Measurements from ENCODE around the gene DDX54. TPM values are rescaled to one million over a fixed set of nuclear protein-coding genes. Genes with fewer than 3 reads are reported as not detected.
A peak's percentile ranks its signal among the peaks of the same experiment; 100 is the strongest.

DDX54 gene
- total RNA-seq, 2 donors from 2014 or later = 68.1 to 69.0 TPM

DNA sequence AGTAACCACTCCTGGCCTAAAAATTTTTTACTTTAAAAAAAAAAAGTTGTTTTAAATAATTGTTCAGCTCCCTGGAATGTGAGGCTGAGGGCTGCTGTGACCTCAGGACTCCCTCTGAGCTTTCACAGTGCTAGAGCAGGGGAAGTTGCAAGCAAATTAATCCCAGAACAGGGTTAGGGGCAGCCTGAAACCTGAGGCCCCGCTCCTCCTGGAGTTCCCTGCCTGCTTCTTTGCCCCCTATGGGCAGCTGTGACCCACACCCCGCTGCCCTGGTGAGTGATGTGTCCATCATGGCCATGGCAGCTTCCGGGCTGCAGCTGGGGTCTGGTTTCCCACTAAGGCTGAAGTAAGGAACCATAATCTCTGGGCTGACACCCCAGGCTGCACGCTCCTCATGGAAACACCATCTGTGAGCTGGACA lies 9.7 kb upstream of the DDX54 start:
- no peak overlapping the region for H3K4me3 ChIP-seq (ENCODE audit: low read length)
- no peaks in the 10 kb centered on the region for H3K4me1 ChIP-seq (ENCODE audit: control insufficient read depth, insufficient read depth, low read length)
- Mint-ChIP-seq H3K4me3 (no peak overlapping the region), H3K36me3 (ENCODE audit: low read depth) (peaks cover 22% of the 10 kb centered on the region), H3K4me1 (peaks cover 8% of the 10 kb centered on the region), H3K27ac (no peak overlapping the region), H3K9me3 (no peaks in the 10 kb centered on the region), H3K27me3 (ENCODE audit: insufficient read depth) (no peaks in the 10 kb centered on the region)
- H3K9me3 ChIP-seq (ENCODE audit: control insufficient read depth, low read length) = no peaks in the 10 kb centered on the region
- no peaks in the 10 kb centered on the region for H3K27me3 ChIP-seq (ENCODE audit: control insufficient read depth, insufficient read depth, low read length, poor library complexity, severe bottlenecking)
- no peak overlapping the region for H3K9ac ChIP-seq (ENCODE audit: extremely low read depth, low read length, poor library complexity, severe bottlenecking)
- H3K27ac ChIP-seq (ENCODE audit: low read depth, low read length) = peak overlapping the region; percentile 70
- whole genome bisulfite sequencing, 2 experiments (ENCODE audit: insufficient coverage in 1 of 2, insufficient read length in 1 of 2) = 85 to 95% methylated on average over 2 to 4 of the region's 4 CpGs
- no peak for DNase-seq
- TF ChIP-seq, protein P1, sequence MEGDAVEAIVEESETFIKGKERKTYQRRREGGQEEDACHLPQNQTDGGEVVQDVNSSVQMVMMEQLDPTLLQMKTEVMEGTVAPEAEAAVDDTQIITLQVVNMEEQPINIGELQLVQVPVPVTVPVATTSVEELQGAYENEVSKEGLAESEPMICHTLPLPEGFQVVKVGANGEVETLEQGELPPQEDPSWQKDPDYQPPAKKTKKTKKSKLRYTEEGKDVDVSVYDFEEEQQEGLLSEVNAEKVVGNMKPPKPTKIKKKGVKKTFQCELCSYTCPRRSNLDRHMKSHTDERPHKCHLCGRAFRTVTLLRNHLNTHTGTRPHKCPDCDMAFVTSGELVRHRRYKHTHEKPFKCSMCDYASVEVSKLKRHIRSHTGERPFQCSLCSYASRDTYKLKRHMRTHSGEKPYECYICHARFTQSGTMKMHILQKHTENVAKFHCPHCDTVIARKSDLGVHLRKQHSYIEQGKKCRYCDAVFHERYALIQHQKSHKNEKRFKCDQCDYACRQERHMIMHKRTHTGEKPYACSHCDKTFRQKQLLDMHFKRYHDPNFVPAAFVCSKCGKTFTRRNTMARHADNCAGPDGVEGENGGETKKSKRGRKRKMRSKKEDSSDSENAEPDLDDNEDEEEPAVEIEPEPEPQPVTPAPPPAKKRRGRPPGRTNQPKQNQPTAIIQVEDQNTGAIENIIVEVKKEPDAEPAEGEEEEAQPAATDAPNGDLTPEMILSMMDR (conservative IDR thresholded peaks at IDR 0.05) = no peak
- peaks cover 12% of the 10 kb centered on the region for H3K36me3 ChIP-seq (ENCODE audit: control insufficient read depth, insufficient read depth, low read length)

DNA sequence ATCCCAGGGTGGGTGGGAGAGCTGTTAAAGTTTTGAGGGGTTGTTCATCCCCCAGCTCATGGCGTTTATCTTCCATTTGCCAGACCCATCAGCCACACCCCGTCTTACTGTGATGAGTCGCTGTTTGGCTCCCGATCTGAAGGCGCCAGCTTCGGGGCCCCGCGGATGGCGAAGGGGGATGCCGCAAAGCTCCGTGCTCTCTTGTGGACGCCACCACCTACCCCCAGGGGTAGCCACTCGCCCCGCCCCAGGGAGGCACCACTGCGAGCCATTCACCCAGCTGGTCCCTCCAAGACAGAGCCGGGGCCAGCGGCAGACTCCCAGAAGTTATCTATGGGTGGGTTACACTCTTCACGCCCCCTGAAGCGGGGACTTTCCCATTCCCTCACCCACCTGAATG lies 5.9 kb upstream of the DDX54 start:
- TF ChIP-seq, protein P1 (conservative IDR thresholded peaks at IDR 0.05) = no peak
- peaks cover 43% of the 10 kb centered on the region for H3K36me3 Mint-ChIP-seq (ENCODE audit: low read depth)
- peaks cover 17% of the 10 kb centered on the region for H3K4me1 Mint-ChIP-seq
- H3K9me3 Mint-ChIP-seq = no peaks in the 10 kb centered on the region
- Histone ChIP-seq H3K9ac (ENCODE audit: extremely low read depth, low read length, poor library complexity, severe bottlenecking) (no peak overlapping the region), H3K4me3 (ENCODE audit: low read length) (no peak overlapping the region), H3K27ac (ENCODE audit: low read depth, low read length) (no peak overlapping the region), H3K9me3 (ENCODE audit: control insufficient read depth, low read length) (no peaks in the 10 kb centered on the region), H3K36me3 (ENCODE audit: control insufficient read depth, insufficient read depth, low read length) (peaks cover 30% of the 10 kb centered on the region), H3K4me1 (ENCODE audit: control insufficient read depth, insufficient read depth, low read length) (peaks cover 4% of the 10 kb centered on the region), H3K27me3 (ENCODE audit: control insufficient read depth, insufficient read depth, low read length, poor library complexity, severe bottlenecking) (no peaks in the 10 kb centered on the region)
- DNase-seq = no peak
- WGBS, 2 experiments (ENCODE audit: insufficient coverage in 1 of 2, insufficient read length in 1 of 2) = 95 to 98% methylated on average over 17 to 19 of the region's 19 CpGs
- no peaks in the 10 kb centered on the region for H3K27me3 Mint-ChIP-seq (ENCODE audit: insufficient read depth)
- H3K27ac Mint-ChIP-seq = no peak overlapping the region
- no peak overlapping the region for H3K4me3 Mint-ChIP-seq

DNA sequence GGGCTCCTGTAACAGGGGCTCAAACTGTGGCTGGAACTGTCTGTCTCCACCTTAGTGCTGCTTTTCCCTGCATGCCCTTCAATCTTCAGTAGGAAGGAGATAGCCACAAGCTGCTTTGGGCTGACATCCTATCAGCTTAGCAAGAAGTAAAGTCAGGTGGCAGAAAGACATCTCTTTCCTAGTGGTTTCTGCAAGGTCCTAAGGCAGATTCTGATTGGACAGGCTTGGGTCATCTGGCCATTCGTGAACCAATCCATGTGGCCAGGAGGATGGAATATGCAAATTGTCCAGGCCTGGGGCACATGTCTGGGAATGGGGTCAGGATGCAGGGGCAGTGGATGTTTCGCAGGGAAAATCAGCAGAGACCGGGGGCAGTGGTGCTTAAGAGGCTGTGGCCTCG lies 5.5 kb upstream of the DDX54 start:
- Mint-ChIP-seq H3K9me3 (no peaks in the 10 kb centered on the region), H3K4me1 (peaks cover 19% of the 10 kb centered on the region), H3K27me3 (ENCODE audit: insufficient read depth) (no peaks in the 10 kb centered on the region), H3K27ac (no peak overlapping the region), H3K36me3 (ENCODE audit: low read depth) (peaks cover 43% of the 10 kb centered on the region), H3K4me3 (no peak overlapping the region)
- Histone ChIP-seq H3K36me3 (ENCODE audit: control insufficient read depth, insufficient read depth, low read length) (peaks cover 30% of the 10 kb centered on the region), H3K9me3 (ENCODE audit: control insufficient read depth, low read length) (no peaks in the 10 kb centered on the region), H3K27ac (ENCODE audit: low read depth, low read length) (peak overlapping the region; percentile 44), H3K27me3 (ENCODE audit: control insufficient read depth, insufficient read depth, low read length, poor library complexity, severe bottlenecking) (no peaks in the 10 kb centered on the region), H3K4me1 (ENCODE audit: control insufficient read depth, insufficient read depth, low read length) (peaks cover 4% of the 10 kb centered on the region), H3K9ac (ENCODE audit: extremely low read depth, low read length, poor library complexity, severe bottlenecking) (no peak overlapping the region), H3K4me3 (ENCODE audit: low read length) (no peak overlapping the region)
- 92 to 94% methylated on average over 3 to 4 of the region's 4 CpGs for WGBS, 2 experiments (ENCODE audit: insufficient coverage in 1 of 2, insufficient read length in 1 of 2)
- DNase-seq = peak; percentile 88
- TF ChIP-seq, protein P1 (conservative IDR thresholded peaks at IDR 0.05) = no peak

All from endodermal cell (in vitro differentiated cells).